NT2/D1 (cell line): ENCODE measurements around the gene WNT10A.

ENCODE experiments used
- YY1 ChIP-seq: IDR thresholded peaks from 2 replicates; pipeline ENCODE4 v1.6.1; 2011; ENCODE audit not compliant: insufficient read length, insufficient read depth
- ZNF274 ChIP-seq: IDR thresholded peaks from 2 replicates; pipeline ENCODE4 v1.6.1; 2011; ENCODE audit warnings: mild to moderate bottlenecking, low read depth, low read length

GRCh38 chr2:218882866-218883366 lies 2.3 kb downstream of the WNT10A start:
- TF ChIP-seq YY1 (no peak), ZNF274 (no peak)
